NCI-H2107 (cell line): Measurements from ENCODE around the gene SCRN1.

Experiments used
- DNase-seq: peaks from one replicate; lab custom pipeline; 2025; lab: John Stamatoyannopoulos, UW

SCRN1 gene

GRCh38 chr7:30005464-30005863, 15.9 kb upstream of the SCRN1 start:
- DNase-seq = no peak

- DNase-seq = no peak
Measured at GRCh38 chr7:30003098-30003497, 13.5 kb upstream of the SCRN1 start.

- DNase-seq = peak; percentile 62
Measured at GRCh38 chr7:30001998-30002397, 12.4 kb upstream of the SCRN1 start.

- DNase-seq = no peak
Measured at GRCh38 chr7:29998489-29998888, 8.9 kb upstream of the SCRN1 start.

- no peak for DNase-seq
Measured at GRCh38 chr7:29996321-29996720, 6.7 kb upstream of the SCRN1 start.

- DNase-seq = no peak
Measured at GRCh38 chr7:29995652-29996051, 6.1 kb upstream of the SCRN1 start.

GRCh38 chr7:29993140-29993539, 3.5 kb upstream of the SCRN1 start:
- no peak for DNase-seq

- no peak for DNase-seq
Measured at GRCh38 chr7:29991937-29992336, 2.3 kb upstream of the SCRN1 start.

GRCh38 chr7:29990931-29991330, 1.3 kb upstream of the SCRN1 start:
- no peak for DNase-seq

- DNase-seq = no peak
Measured at GRCh38 chr7:29988424-29989256, 961 bp downstream of the SCRN1 start.

- no peak for DNase-seq
Measured at GRCh38 chr7:29987811-29988317, 1.7 kb downstream of the SCRN1 start.

- no peak for DNase-seq
Measured at GRCh38 chr7:29987083-29987482, 2.5 kb downstream of the SCRN1 start.

- no peak for DNase-seq
Measured at GRCh38 chr7:29980151-29980550, 9.4 kb downstream of the SCRN1 start.

- DNase-seq = no peak
Measured at GRCh38 chr7:29977886-29978651, 11.5 kb downstream of the SCRN1 start.

- DNase-seq = no peak
Measured at GRCh38 chr7:29976673-29977415, 12.8 kb downstream of the SCRN1 start.

- DNase-seq = no peak
Measured at GRCh38 chr7:29976266-29976665, 13.3 kb downstream of the SCRN1 start.

- DNase-seq = no peak
Measured at GRCh38 chr7:29975561-29975960, 14.0 kb downstream of the SCRN1 start.

GRCh38 chr7:29974286-29974685, 15.3 kb downstream of the SCRN1 start:
- no peak for DNase-seq

GRCh38 chr7:29972315-29972669, 17.3 kb downstream of the SCRN1 start:
- no peak for DNase-seq

- DNase-seq = no peak
Measured at GRCh38 chr7:29971566-29972314, 17.9 kb downstream of the SCRN1 start.

- no peak for DNase-seq
Measured at GRCh38 chr7:29970158-29970557, 19.4 kb downstream of the SCRN1 start.

GRCh38 chr7:29969738-29970137, 19.9 kb downstream of the SCRN1 start:
- DNase-seq = no peak
